B cell (primary cell): Measurements from ENCODE around the gene LHX5. TPM values are rescaled to one million over a fixed set of nuclear protein-coding genes. Genes with fewer than 3 reads are reported as not detected.

Experiments used
- ATAC-seq: fragments of 200-7000 bp; cut with Tn5 transposase; one replicate; pipeline ENCODE4 v1.10.0; 2021; ENCODE audit warnings: low read depth, mild to moderate bottlenecking, moderate number of reproducible peaks, moderate library complexity
- CTCF ChIA-PET: fragments of 350-600 bp; sonication (Branson Sonifier 250); formaldehyde crosslinking; loops from one replicate; lab custom pipeline; 2021; ENCODE audit warnings: antibody characterized with exemption, inconsistent platforms; lab: Charles Lee
- POLR2A ChIA-PET: fragments of 350-600 bp; sonication (Branson Sonifier 250); formaldehyde crosslinking; loops from one replicate; lab custom pipeline; 2021; ENCODE audit warnings: antibody characterized with exemption; lab: Charles Lee
- DNase-seq: peaks from one replicate; pipeline ENCODE4 v3.0.0; 2013
- H2AFZ ChIP-seq: 2 replicates; pipeline ENCODE4 v1.6.1; 2012; ENCODE audit warnings: mild to moderate bottlenecking, low read depth, low read length; ENCODE audit not compliant: insufficient read depth, poor library complexity, severe bottlenecking
- H3K27ac ChIP-seq, 2 donors: 1 replicate in 1 of 2; 2 replicates in 1 of 2; pipeline ENCODE4 v1.5.1; 2012 to 2013; ENCODE audit warnings: low read length in 2 of 2, mild to moderate bottlenecking in 2 of 2, moderate library complexity in 1 of 2
- H3K27me3 ChIP-seq, 4 experiments: fragments of 200-600 bp in 1 of 4; sonication (generic) in 1 of 4; replicated peaks in 1 of 4; 1 replicate in 2 of 4; 2 replicates in 2 of 4; pipeline versions ENCODE4 v1.6.1 to v1.7.0; 2013 to 2016; ENCODE audit warnings: low read length in 3 of 4, mild to moderate bottlenecking in 2 of 4, mixed read lengths in 1 of 4, moderate library complexity in 1 of 4; ENCODE audit not compliant: insufficient read depth in 4 of 4, control insufficient read depth in 3 of 4; ENCODE audit errors: control extremely low read depth in 1 of 4
- H3K36me3 ChIP-seq, 2 experiments: replicated peaks in 1 of 2; 1 replicate in 1 of 2; 2 replicates in 1 of 2; pipeline versions ENCODE4 v1.6.1 to v1.7.1; 2013; ENCODE audit warnings: low read length in 1 of 2; ENCODE audit not compliant: insufficient read depth in 2 of 2, control insufficient read depth in 1 of 2; ENCODE audit errors: control extremely low read depth in 1 of 2, extremely low read depth in 1 of 2
- H3K4me1 ChIP-seq, 2 donors: fragments of 200-600 bp in 1 of 2; sonication (generic) in 1 of 2; 1 replicate in 1 of 2; 2 replicates in 1 of 2; pipeline versions ENCODE4 v1.5.1 to v1.6.1; 2013 to 2017; ENCODE audit warnings: low read length in 2 of 2; ENCODE audit not compliant: control insufficient read depth in 2 of 2, insufficient read depth in 2 of 2
- H3K4me2 ChIP-seq: replicated peaks from 2 replicates; pipeline ENCODE3; 2012; ENCODE audit warnings: mild to moderate bottlenecking, low read depth, low read length; ENCODE audit not compliant: poor library complexity, severe bottlenecking
- H3K4me3 ChIP-seq, 5 experiments: fragments of 200-600 bp in 1 of 5; sonication (generic) in 1 of 5; 1 replicate in 3 of 5; 2 replicates in 2 of 5; pipeline versions ENCODE4 v1.5.1 to v1.7.0; 2011 to 2016; ENCODE audit warnings: low read length in 4 of 5, mild to moderate bottlenecking in 4 of 5, low read depth in 2 of 5, control low read depth in 1 of 5, moderate library complexity in 1 of 5; ENCODE audit not compliant: insufficient read depth in 1 of 5; ENCODE audit errors: control extremely low read depth in 1 of 5, extremely low read depth in 1 of 5
- H3K79me2 ChIP-seq: fragments of 200-600 bp; sonication (generic); one replicate; pipeline ENCODE4 v1.6.0; 2016; ENCODE audit warnings: low read length; ENCODE audit not compliant: control insufficient read depth, insufficient read depth
- H3K9ac ChIP-seq: fragments of 200-600 bp; sonication (generic); 2 replicates; pipeline ENCODE4 v1.6.1; 2017; ENCODE audit warnings: mild to moderate bottlenecking, low read length, moderate library complexity
- H3K9me3 ChIP-seq, 3 donors: one replicate each; pipeline versions ENCODE4 v1.6.1 to v1.7.1; 2013; ENCODE audit warnings: low read length in 2 of 3; ENCODE audit not compliant: control insufficient read depth in 2 of 3, insufficient read depth in 1 of 3; ENCODE audit errors: control extremely low read depth in 1 of 3
- H4K20me1 ChIP-seq: 2 replicates; pipeline ENCODE4 v1.6.0; 2012; ENCODE audit warnings: mild to moderate bottlenecking, low read length; ENCODE audit not compliant: insufficient read depth, control insufficient read depth, poor library complexity, severe bottlenecking
- H3K27ac Mint-ChIP-seq: one replicate; pipeline ENCODE4 v1.8.0; 2021; ENCODE audit warnings: mixed read lengths
- H3K27me3 Mint-ChIP-seq: one replicate; pipeline ENCODE4 v1.8.0; 2021; ENCODE audit warnings: mixed read lengths
- H3K4me1 Mint-ChIP-seq: one replicate; pipeline ENCODE4 v1.8.0; 2021; ENCODE audit warnings: mixed read lengths
- H3K4me3 Mint-ChIP-seq: one replicate; pipeline ENCODE4 v1.8.0; 2021; ENCODE audit warnings: mixed read lengths
- H3K9me3 Mint-ChIP-seq: one replicate; pipeline ENCODE4 v1.8.0; 2022; ENCODE audit warnings: mixed read lengths; ENCODE audit not compliant: insufficient read depth
- EZH2 ChIP-seq: IDR thresholded peaks from 2 replicates; pipeline ENCODE4 v1.6.1; 2012; ENCODE audit warnings: borderline replicate concordance, low read depth, mild to moderate bottlenecking, moderate library complexity, low read length; ENCODE audit not compliant: insufficient read depth, poor library complexity, severe bottlenecking
- WGBS: methylation state at CpG from one replicate; pipeline ENCODE4 v1.1.5; 2013; ENCODE audit warnings: missing lambda C conversion rate; ENCODE audit not compliant: insufficient coverage; 5-methylcytosine and 5-hydroxymethylcytosine counted together
- intact Hi-C: fragments of 100-400 bp; cut with micrococcal nuclease; formaldehyde crosslinking; loops from one replicate; pipeline ENCODE4 v1.10.0; 2022
- polyA plus RNA-seq: library from polyadenylated mRNA; depleted of rRNA; stranded (reverse); fragments of >200 nt; gene quantifications from 2 replicates; pipeline ENCODE4 v1.2.3, GENCODE V29; 2012
- total RNA-seq, 2 donors: library from RNA; stranded (reverse); fragments of 120-200 nt in 1 of 2; gene quantifications; 1 replicate in 1 of 2; 2 replicates in 1 of 2; pipeline versions ENCODE4 v1.2.3 to v1.2.4, GENCODE V29; 2013 to 2022
- TF ChIP-seq, protein P1 (sequence below): fragments of 200-600 bp; IDR thresholded peaks from one replicate; pipeline ENCODE4 v1.8.0; 2022; ENCODE audit warnings: antibody characterized with exemption, mild to moderate bottlenecking

Gene LHX5
- total and polyA plus RNA-seq, 2 donors (not counting 1 experiment from before 2014, with no cell fraction given), result not detected

DNA sequence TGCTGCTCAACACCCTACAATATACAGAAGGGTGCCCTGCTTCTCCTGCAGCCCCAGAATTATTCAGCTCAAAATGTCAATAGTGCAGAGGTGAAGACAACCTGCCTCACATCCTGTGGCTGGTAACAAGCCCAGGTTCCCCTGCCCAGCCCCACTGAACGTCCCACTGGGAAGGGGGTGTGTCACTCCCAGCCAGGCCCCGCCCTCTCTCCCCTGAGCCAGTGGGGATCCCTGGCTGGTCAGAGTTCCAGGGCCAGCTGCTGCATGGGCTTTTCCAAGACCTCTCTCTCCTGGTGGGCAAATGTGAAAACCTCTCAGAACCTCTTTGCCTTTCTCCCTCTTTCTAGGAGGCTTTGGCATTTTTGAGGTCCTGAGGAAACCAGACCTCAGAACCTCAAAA lies 13.7 kb upstream of the LHX5 start:
- H3K9me3 Mint-ChIP-seq, result no peaks in the 10 kb centered on the region
- H3K27me3 ChIP-seq, result peaks cover 0 to 34% (median 27%) of the 10 kb centered on the region in 4 experiments
- CTCF ChIA-PET, result no interaction called here
- H3K9ac ChIP-seq, result no peak overlapping the region
- H3K79me2 ChIP-seq, result no peaks in the 10 kb centered on the region
- intact Hi-C loops, result no loop called here
- no peaks in the 10 kb centered on the region for H3K9me3 ChIP-seq
- no peak for ATAC-seq
- DNase-seq, result no peak
- POLR2A ChIA-PET, result no interaction called here
- no peaks in the 10 kb centered on the region for H3K36me3 ChIP-seq
- H3K27ac Mint-ChIP-seq, result no peak overlapping the region
- H3K27ac ChIP-seq, result no peak overlapping the region
- H3K4me3 Mint-ChIP-seq, result no peak overlapping the region
- H3K4me2 ChIP-seq, result no peak overlapping the region
- peaks cover 72% of the 10 kb centered on the region for H3K27me3 Mint-ChIP-seq
- TF ChIP-seq, protein P1, sequence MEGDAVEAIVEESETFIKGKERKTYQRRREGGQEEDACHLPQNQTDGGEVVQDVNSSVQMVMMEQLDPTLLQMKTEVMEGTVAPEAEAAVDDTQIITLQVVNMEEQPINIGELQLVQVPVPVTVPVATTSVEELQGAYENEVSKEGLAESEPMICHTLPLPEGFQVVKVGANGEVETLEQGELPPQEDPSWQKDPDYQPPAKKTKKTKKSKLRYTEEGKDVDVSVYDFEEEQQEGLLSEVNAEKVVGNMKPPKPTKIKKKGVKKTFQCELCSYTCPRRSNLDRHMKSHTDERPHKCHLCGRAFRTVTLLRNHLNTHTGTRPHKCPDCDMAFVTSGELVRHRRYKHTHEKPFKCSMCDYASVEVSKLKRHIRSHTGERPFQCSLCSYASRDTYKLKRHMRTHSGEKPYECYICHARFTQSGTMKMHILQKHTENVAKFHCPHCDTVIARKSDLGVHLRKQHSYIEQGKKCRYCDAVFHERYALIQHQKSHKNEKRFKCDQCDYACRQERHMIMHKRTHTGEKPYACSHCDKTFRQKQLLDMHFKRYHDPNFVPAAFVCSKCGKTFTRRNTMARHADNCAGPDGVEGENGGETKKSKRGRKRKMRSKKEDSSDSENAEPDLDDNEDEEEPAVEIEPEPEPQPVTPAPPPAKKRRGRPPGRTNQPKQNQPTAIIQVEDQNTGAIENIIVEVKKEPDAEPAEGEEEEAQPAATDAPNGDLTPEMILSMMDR, result no peak
- no peak for TF ChIP-seq EZH2
- no peaks in the 10 kb centered on the region for H3K4me1 Mint-ChIP-seq
- 0% methylated on average over 2 of the region's 2 CpGs for WGBS
- no peak overlapping the region for H2AFZ ChIP-seq
- no peaks in the 10 kb centered on the region for H4K20me1 ChIP-seq
- no peak overlapping the region for H3K4me3 ChIP-seq
- H3K4me1 ChIP-seq, result no peaks in the 10 kb centered on the region

DNA sequence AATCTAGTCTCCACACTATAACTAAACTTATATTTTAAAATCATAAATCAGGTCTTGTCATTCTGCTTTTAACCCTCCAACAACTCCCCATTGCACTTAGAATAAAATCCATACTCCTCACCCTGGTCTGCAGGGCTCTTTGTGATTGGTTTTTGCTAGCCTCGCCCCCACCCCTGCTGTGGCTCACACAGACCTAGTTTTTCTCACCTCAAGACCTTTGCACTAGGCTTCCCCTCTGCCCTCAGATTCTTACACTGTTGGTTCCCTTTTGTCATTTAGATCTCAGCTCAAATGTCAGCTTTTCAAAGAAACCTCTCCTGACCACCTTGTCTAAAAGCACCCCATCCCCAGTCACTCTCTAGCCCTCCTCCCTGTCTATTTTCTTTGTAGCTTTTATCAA lies 10.7 kb upstream of the LHX5 start:
- Histone ChIP-seq H3K27ac (no peak overlapping the region), H3K9ac (no peak overlapping the region), H4K20me1 (no peaks in the 10 kb centered on the region), H2AFZ (no peak overlapping the region), H3K4me1 (no peaks in the 10 kb centered on the region), H3K27me3 (peaks cover 0 to 62% (median 47%) of the 10 kb centered on the region in 4 experiments), H3K4me2 (no peak overlapping the region), H3K9me3 (peaks cover 0 to 25% (median 0%) of the 10 kb centered on the region in 3 donors), H3K4me3 (no peak overlapping the region), H3K36me3 (no peaks in the 10 kb centered on the region), H3K79me2 (no peaks in the 10 kb centered on the region)
- no peak overlapping the region for H3K27ac Mint-ChIP-seq
- H3K27me3 Mint-ChIP-seq, result peaks cover 82% of the 10 kb centered on the region
- no peak overlapping the region for H3K4me3 Mint-ChIP-seq
- CTCF ChIA-PET, result no interaction called here
- no peaks in the 10 kb centered on the region for H3K4me1 Mint-ChIP-seq
- peaks cover 2% of the 10 kb centered on the region for H3K9me3 Mint-ChIP-seq
- ATAC-seq (no peak), DNase-seq (no peak)
- intact Hi-C loops, result no loop called here
- 0% methylated on average over 1 of the region's 1 CpG for WGBS
- POLR2A ChIA-PET, result no interaction called here
- TF ChIP-seq EZH2, result no peak
- TF ChIP-seq, protein P1, result no peak
